ENCODE results near the gene CCDC28A.
A peak's percentile ranks its signal among the peaks of the same experiment; 100 is the strongest.
"Not testable (repeated sequence)": the region's sequence is repeated elsewhere in the genome, so short reads cannot be mapped to it uniquely, and the experiment has no call there.

Gene CCDC28A

GRCh38 chr6:138773177-138774091 is at the start of gene CCDC28A:
TSS of gene CCDC28A (plus strand) at chr6:138773769. CDS start at chr6:138776121, 2,352 bp downstream.
- TF ChIP-seq CTCF (IDR thresholded peaks at IDR 0.05; ENCODE audit: low read length, missing control alignments) = no peak
- peak; percentile 97 for DNase-seq (ENCODE audit: low read depth)
- peak within 1 kb of the TSS; percentile 90 for H3K4me3 ChIP-seq (replicated peaks; ENCODE audit: low read depth, low read length)

- no peak overlapping the region for H3K4me3 ChIP-seq (replicated peaks; ENCODE audit: low read depth, low read length)
- TF ChIP-seq CTCF (IDR thresholded peaks at IDR 0.05; ENCODE audit: low read length, missing control alignments) = no peak
- peak; percentile 44 for DNase-seq (ENCODE audit: low read depth)
Measured at GRCh38 chr6:138724015-138724414, 49.6 kb upstream of the CCDC28A start.

- no peak for DNase-seq (ENCODE audit: low read depth)
- no peak overlapping the region for H3K4me3 ChIP-seq (replicated peaks; ENCODE audit: low read depth, low read length)
- TF ChIP-seq CTCF (IDR thresholded peaks at IDR 0.05; ENCODE audit: low read length, missing control alignments) = no peak
Measured at GRCh38 chr6:138726066-138726756, 47.4 kb upstream of the CCDC28A start.

DNA sequence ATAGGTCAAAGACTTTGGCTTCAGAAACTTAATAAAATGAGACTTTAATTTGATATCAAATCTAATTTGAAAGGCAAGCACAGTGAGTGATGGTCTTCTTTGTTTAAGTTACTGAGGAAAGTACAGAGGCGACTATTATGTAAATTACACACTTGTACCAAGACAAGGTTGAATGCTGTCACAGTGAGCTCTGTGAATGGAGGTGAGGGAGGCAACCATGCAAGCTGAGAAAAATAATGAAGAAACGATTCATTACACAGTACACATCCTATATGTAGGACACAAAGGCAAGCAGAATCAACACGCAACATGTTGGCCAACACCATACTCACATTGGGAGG is 46.8 kb upstream of the CCDC28A start:
- no peak for TF ChIP-seq CTCF (IDR thresholded peaks at IDR 0.05; ENCODE audit: low read length, missing control alignments)
- no peak overlapping the region for H3K4me3 ChIP-seq (replicated peaks; ENCODE audit: low read depth, low read length)
- DNase-seq (ENCODE audit: low read depth) = no peak

GRCh38 chr6:138727182-138727581 is 46.4 kb upstream of the CCDC28A start:
- no peak for TF ChIP-seq CTCF (IDR thresholded peaks at IDR 0.05; ENCODE audit: low read length, missing control alignments)
- DNase-seq (ENCODE audit: low read depth) = no peak
- H3K4me3 ChIP-seq (replicated peaks; ENCODE audit: low read depth, low read length) = no peak overlapping the region

DNA sequence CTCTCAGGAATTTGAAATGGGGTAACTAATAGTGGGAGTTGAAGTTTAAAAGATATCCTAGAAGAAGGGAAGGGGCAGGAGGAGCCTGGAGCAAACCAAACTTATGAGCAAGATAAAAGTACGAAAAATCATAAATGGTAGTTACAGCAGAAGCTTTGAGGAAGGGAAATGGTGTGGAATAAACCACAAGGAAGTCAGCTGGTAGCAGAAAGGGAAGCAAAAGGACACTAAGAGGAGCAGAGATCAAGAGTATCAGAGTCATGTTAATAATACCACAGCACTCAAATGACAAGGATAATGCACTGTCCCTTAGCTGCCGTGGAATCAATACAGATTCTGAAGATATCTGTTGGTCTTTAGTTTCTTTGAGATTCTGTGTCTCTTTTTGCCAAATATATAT is 44.9 kb upstream of the CCDC28A start:
- DNase-seq (ENCODE audit: low read depth) = no peak
- no peak overlapping the region for H3K4me3 ChIP-seq (replicated peaks; ENCODE audit: low read depth, low read length)
- no peak for TF ChIP-seq CTCF (IDR thresholded peaks at IDR 0.05; ENCODE audit: low read length, missing control alignments)

- H3K4me3 ChIP-seq (replicated peaks; ENCODE audit: low read depth, low read length); DNase-seq (ENCODE audit: low read depth): not testable (repeated sequence)
Measured at GRCh38 chr6:138730037-138730436, 43.5 kb upstream of the CCDC28A start.

Data from fibroblast of pulmonary artery (primary cell).